ENCODE measurements around the gene SLC22A2.

DNA sequence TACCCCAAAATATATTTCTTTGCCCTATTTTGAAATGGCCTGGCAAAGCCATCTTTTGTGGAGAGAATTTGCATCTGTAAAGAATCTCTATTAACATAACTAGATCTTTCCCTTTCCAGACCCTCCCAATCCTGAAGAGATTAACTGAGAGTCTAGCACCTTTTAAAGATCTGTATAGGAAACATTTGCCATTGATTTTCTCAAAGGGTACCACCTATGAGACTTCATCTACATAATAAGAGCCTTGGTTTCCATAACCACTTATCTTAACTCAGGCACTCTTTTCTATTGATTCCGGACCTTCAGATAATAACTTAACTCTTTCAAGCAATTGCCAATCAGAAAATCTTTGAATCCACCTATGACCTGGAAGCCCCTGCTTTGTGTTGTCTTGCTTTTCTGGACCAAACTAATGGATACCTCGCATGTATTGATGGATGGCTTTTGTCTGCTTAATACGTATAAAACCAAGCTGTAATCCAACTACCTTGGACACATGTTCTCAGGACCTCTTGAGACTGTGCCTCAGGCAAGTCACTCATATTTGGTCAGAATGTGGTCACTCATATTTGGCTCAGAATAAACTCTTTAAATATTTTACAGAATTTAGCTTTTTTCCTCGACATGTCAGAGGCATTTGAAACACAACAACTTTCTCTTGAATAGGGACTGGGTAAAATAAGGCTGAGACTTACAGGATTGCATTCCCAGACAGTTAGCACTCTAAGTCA is 31.4 kb downstream of the SLC22A2 start:
- TF ChIP-seq ZNF239 (tag by site-specific recombination; IDR thresholded peaks at IDR 0.05) (no peak), ZNF341 (tag by site-specific recombination; IDR thresholded peaks at IDR 0.05; ENCODE audit: low read depth) (no peak), ZNF174 (tag by site-specific recombination; IDR thresholded peaks at IDR 0.05) (no peak), YY1 (tag by site-specific recombination; IDR thresholded peaks at IDR 0.05) (no peak), ZBTB17 (tag by site-specific recombination; IDR thresholded peaks at IDR 0.05) (no peak), ZNF664 (tag by site-specific recombination; IDR thresholded peaks at IDR 0.05) (no peak), ZNF274 (IDR thresholded peaks at IDR 0.05; ENCODE audit: low read length) (no peak), ZNF274 (tag by site-specific recombination; IDR thresholded peaks at IDR 0.05; ENCODE audit: borderline replicate concordance) (no peak)
- TF ChIP-seq, protein P1, sequence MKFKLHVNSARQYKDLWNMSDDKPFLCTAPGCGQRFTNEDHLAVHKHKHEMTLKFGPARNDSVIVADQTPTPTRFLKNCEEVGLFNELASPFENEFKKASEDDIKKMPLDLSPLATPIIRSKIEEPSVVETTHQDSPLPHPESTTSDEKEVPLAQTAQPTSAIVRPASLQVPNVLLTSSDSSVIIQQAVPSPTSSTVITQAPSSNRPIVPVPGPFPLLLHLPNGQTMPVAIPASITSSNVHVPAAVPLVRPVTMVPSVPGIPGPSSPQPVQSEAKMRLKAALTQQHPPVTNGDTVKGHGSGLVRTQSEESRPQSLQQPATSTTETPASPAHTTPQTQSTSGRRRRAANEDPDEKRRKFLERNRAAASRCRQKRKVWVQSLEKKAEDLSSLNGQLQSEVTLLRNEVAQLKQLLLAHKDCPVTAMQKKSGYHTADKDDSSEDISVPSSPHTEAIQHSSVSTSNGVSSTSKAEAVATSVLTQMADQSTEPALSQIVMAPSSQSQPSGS (tag by site-specific recombination; IDR thresholded peaks at IDR 0.05; ENCODE audit: low read depth): no peak
- TF ChIP-seq, protein P2, sequence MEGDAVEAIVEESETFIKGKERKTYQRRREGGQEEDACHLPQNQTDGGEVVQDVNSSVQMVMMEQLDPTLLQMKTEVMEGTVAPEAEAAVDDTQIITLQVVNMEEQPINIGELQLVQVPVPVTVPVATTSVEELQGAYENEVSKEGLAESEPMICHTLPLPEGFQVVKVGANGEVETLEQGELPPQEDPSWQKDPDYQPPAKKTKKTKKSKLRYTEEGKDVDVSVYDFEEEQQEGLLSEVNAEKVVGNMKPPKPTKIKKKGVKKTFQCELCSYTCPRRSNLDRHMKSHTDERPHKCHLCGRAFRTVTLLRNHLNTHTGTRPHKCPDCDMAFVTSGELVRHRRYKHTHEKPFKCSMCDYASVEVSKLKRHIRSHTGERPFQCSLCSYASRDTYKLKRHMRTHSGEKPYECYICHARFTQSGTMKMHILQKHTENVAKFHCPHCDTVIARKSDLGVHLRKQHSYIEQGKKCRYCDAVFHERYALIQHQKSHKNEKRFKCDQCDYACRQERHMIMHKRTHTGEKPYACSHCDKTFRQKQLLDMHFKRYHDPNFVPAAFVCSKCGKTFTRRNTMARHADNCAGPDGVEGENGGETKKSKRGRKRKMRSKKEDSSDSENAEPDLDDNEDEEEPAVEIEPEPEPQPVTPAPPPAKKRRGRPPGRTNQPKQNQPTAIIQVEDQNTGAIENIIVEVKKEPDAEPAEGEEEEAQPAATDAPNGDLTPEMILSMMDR (tag by site-specific recombination; IDR thresholded peaks at IDR 0.05): no peak
- TF ChIP-seq, protein P3, sequence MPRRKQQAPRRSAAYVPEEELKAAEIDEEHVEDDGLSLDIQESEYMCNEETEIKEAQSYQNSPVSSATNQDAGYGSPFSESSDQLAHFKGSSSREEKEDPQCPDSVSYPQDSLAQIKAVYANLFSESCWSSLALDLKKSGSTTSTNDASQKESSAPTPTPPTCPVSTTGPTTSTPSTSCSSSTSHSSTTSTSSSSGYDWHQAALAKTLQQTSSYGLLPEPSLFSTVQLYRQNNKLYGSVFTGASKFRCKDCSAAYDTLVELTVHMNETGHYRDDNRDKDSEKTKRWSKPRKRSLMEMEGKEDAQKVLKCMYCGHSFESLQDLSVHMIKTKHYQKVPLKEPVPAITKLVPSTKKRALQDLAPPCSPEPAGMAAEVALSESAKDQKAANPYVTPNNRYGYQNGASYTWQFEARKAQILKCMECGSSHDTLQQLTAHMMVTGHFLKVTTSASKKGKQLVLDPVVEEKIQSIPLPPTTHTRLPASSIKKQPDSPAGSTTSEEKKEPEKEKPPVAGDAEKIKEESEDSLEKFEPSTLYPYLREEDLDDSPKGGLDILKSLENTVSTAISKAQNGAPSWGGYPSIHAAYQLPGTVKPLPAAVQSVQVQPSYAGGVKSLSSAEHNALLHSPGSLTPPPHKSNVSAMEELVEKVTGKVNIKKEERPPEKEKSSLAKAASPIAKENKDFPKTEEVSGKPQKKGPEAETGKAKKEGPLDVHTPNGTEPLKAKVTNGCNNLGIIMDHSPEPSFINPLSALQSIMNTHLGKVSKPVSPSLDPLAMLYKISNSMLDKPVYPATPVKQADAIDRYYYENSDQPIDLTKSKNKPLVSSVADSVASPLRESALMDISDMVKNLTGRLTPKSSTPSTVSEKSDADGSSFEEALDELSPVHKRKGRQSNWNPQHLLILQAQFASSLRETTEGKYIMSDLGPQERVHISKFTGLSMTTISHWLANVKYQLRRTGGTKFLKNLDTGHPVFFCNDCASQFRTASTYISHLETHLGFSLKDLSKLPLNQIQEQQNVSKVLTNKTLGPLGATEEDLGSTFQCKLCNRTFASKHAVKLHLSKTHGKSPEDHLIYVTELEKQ (tag by site-specific recombination; IDR thresholded peaks at IDR 0.05; ENCODE audit: borderline replicate concordance): no peak
- TF ChIP-seq, protein P4, sequence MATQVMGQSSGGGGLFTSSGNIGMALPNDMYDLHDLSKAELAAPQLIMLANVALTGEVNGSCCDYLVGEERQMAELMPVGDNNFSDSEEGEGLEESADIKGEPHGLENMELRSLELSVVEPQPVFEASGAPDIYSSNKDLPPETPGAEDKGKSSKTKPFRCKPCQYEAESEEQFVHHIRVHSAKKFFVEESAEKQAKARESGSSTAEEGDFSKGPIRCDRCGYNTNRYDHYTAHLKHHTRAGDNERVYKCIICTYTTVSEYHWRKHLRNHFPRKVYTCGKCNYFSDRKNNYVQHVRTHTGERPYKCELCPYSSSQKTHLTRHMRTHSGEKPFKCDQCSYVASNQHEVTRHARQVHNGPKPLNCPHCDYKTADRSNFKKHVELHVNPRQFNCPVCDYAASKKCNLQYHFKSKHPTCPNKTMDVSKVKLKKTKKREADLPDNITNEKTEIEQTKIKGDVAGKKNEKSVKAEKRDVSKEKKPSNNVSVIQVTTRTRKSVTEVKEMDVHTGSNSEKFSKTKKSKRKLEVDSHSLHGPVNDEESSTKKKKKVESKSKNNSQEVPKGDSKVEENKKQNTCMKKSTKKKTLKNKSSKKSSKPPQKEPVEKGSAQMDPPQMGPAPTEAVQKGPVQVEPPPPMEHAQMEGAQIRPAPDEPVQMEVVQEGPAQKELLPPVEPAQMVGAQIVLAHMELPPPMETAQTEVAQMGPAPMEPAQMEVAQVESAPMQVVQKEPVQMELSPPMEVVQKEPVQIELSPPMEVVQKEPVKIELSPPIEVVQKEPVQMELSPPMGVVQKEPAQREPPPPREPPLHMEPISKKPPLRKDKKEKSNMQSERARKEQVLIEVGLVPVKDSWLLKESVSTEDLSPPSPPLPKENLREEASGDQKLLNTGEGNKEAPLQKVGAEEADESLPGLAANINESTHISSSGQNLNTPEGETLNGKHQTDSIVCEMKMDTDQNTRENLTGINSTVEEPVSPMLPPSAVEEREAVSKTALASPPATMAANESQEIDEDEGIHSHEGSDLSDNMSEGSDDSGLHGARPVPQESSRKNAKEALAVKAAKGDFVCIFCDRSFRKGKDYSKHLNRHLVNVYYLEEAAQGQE (tag by site-specific recombination; IDR thresholded peaks at IDR 0.05): no peak
- TF ChIP-seq, protein P5, sequence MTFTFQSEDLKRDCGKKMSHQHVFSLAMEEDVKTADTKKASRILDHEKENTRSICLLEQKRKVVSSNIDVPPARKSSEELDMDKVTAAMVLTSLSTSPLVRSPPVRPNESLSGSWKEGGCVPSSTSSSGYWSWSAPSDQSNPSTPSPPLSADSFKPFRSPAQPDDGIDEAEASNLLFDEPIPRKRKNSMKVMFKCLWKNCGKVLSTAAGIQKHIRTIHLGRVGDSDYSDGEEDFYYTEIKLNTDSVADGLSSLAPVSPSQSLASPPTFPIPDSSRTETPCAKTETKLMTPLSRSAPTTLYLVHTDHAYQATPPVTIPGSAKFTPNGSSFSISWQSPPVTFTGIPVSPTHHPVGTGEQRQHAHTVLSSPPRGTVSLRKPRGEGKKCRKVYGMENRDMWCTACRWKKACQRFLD (tag by site-specific recombination; IDR thresholded peaks at IDR 0.05): no peak
- TF ChIP-seq, protein P6, sequence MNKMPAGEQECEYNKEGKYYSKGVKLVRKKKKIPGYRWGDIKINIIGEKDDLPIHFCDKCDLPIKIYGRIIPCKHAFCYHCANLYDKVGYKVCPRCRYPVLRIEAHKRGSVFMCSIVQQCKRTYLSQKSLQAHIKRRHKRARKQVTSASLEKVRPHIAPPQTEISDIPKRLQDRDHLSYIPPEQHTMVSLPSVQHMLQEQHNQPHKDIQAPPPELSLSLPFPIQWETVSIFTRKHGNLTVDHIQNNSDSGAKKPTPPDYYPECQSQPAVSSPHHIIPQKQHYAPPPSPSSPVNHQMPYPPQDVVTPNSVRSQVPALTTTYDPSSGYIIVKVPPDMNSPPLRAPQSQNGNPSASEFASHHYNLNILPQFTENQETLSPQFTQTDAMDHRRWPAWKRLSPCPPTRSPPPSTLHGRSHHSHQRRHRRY (tag by site-specific recombination; IDR thresholded peaks at IDR 0.05): no peak
